ENCODE results near the gene PSMB10. TPM values are rescaled to one million over a fixed set of nuclear protein-coding genes. Genes with fewer than 3 reads are reported as not detected.
"Not testable (repeated sequence)": the region's sequence is repeated elsewhere in the genome, so short reads cannot be mapped to it uniquely, and the experiment has no call there.

PSMB10 gene
- polyA plus RNA-seq = 10 to 100 TPM; 69.8 to 81.9 (median 80.0) TPM

- 0 to 1% (median 0%) methylated on average over 52 to 54 of the region's 54 CpGs for WGBS, 3 donors
These were observed at the start of gene PSMB10 for GRCh38 chr16:67936124-67936879. Gene PSMB10, minus strand, starts transcription at chr16:67936850. Its CDS starts 101 bp downstream, at chr16:67936749.

DNA sequence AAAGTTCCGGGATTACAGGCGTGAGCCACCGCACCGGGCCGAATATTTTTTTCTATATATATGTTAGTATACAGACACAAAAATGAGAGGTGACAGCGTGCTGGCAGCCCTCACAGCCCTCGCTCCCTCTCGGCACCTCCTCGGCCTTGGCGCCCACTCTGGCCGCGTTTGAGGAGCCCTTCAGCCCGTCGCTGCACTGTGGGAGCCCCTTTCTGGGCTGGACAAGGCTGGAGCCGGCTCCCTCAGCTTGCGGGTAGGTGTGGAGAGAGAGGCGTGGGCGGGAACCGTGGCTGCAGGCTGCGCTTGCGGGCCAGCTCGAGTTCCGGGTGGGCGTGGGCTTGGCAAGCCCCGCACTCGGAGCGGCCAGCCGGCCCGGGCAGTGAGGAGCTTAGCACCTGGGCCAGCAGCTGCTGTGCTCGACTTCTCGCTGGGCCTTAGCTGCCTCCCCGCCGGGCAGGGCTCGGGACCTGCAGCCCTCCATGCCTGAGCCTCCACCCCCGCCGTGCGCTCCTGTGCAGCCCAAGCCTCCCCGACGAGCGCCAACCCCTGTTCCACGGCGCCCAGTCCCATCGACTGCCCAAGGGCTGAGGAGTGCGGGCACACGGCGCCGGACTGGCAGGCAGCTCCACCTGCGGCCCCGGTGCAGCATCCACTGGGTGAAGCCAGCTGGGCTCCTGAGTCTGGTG lies 45.5 kb upstream of the PSMB10 start:
- H3K27ac ChIP-seq (ENCODE audit: low read depth, low read length) = no peak overlapping the region
- WGBS, 3 donors = 94 to 96% (median 95%) methylated on average over 45 to 49 of the region's 49 CpGs

More at GRCh38 chr16:67936124-67936879, at the start of gene PSMB10:
- peak within 1 kb of the TSS; percentile 57 for H3K27ac ChIP-seq (ENCODE audit: low read depth, low read length)

- H3K27ac ChIP-seq (ENCODE audit: low read depth, low read length) = no peak within 1 kb of the TSS
- WGBS, 3 donors = 52 to 70% (median 67%) methylated on average over 49 to 62 of the region's 62 CpGs
These were observed 43.5 kb upstream of the PSMB10 start, which contains the start of gene DPEP3 for GRCh38 chr16:67979955-67980678. Gene DPEP3, minus strand, starts transcription at chr16:67980499. Its CDS starts 119 bp downstream, at chr16:67980380.

DNA sequence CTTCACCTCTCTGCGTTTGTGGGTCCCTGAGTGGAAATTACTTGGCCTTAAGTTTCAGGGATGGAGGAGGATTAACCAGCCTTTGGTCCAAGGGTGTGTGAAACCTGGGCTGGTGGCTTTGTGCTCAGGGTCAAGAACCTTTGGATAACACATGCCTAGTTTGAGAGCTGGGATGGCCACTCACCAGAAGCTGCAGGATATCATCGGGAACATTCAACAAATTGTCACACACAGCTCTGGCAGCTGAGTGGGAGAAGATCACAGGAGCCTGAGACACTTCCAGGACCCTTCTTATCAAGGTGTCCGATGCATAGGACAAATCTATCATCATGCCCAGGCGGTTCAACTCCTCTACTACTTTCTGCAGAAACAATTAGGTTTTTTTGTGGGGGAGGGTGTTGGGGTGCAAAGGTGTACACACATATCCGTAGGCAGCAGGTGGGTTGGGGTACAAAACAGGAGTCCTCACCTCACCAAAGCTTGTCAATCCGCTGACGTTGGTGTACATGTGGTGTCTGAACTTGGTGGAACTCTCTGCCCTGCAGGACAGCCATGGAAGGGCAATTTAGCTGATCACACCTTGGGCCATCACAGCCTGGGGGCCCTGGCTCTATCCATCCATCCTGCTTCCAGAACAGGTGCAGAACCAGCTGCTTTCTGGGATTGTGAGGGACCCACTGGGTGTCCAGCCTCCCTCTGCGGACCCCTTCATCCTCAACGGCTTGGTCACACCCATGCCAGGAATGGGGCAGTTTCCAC lies 41.0 kb upstream of the PSMB10 start:
- H3K27ac ChIP-seq (ENCODE audit: low read depth, low read length) = no peak overlapping the region
- WGBS, 3 donors = 77 to 88% (median 87%) methylated on average over 9 of the region's 9 CpGs

DNA sequence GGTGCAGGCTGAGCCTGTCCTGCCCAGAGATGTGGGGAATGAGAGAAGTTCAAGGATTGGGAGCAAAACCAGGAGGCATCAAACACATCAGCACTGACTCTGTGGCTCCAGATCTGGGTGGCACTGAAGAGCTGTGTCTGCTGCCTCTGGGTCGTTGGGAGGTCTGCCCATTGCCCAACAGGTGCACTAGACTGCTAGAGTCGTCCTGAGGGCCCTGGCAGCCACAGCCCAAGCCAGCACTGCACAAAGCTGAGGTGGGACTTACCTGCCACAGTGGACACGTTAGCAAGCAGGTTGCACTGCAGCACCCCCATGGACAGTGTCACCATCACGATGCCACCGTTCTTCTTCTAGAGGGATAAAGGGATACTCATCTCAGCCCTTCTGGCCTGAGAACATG lies 40.4 kb upstream of the PSMB10 start:
- 64 to 75% (median 72%) methylated on average over 5 of the region's 5 CpGs for WGBS, 3 donors
- H3K27ac ChIP-seq (ENCODE audit: low read depth, low read length) = no peak overlapping the region

- H3K27ac ChIP-seq (ENCODE audit: low read depth, low read length) = no peak overlapping the region
- 88 to 98% (median 96%) methylated on average over 2 of the region's 2 CpGs for WGBS, 3 donors
These were observed 39.6 kb upstream of the PSMB10 start for GRCh38 chr16:67976205-67976604.

- 65 to 78% (median 74%) methylated on average over 14 of the region's 14 CpGs for WGBS, 3 donors
These were observed 38.9 kb upstream of the PSMB10 start for GRCh38 chr16:67975321-67976105.

GRCh38 chr16:67972285-67972684 lies 35.6 kb upstream of the PSMB10 start:
- not testable (repeated sequence) for H3K27ac ChIP-seq (ENCODE audit: low read depth, low read length)
- 85 to 92% (median 89%) methylated on average over 7 of the region's 7 CpGs for WGBS, 3 donors

More at GRCh38 chr16:67975321-67976105, 38.9 kb upstream of the PSMB10 start:
- no peak overlapping the region for H3K27ac ChIP-seq (ENCODE audit: low read depth, low read length)

DNA sequence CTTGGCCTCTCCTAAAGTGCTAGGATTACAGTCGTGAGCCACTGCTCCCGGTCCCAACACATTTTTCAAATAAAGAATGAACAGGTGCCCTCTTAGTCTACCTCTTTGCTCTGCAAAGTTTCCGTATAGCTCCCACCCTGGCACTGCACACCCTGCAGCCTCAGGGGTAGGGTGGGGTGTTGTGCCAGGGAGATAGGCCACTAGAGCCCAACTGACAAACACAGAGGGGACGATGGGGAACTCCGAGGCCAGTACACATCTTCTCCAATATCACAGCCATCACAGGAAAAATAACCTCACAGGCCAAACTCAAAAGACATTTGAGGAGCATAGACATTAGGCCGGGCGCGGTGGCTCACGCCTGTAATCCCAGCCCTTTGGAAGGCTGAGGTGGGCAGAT lies 34.5 kb upstream of the PSMB10 start:
- 94 to 98% (median 96%) methylated on average over 9 of the region's 9 CpGs for WGBS, 3 donors
- no peak overlapping the region for H3K27ac ChIP-seq (ENCODE audit: low read depth, low read length)

- WGBS, 3 donors = 45 to 56% (median 51%) methylated on average over 40 of the region's 40 CpGs
- no peak overlapping the region for H3K27ac ChIP-seq (ENCODE audit: low read depth, low read length)
These were observed 32.8 kb upstream of the PSMB10 start for GRCh38 chr16:67969254-67970039.

DNA sequence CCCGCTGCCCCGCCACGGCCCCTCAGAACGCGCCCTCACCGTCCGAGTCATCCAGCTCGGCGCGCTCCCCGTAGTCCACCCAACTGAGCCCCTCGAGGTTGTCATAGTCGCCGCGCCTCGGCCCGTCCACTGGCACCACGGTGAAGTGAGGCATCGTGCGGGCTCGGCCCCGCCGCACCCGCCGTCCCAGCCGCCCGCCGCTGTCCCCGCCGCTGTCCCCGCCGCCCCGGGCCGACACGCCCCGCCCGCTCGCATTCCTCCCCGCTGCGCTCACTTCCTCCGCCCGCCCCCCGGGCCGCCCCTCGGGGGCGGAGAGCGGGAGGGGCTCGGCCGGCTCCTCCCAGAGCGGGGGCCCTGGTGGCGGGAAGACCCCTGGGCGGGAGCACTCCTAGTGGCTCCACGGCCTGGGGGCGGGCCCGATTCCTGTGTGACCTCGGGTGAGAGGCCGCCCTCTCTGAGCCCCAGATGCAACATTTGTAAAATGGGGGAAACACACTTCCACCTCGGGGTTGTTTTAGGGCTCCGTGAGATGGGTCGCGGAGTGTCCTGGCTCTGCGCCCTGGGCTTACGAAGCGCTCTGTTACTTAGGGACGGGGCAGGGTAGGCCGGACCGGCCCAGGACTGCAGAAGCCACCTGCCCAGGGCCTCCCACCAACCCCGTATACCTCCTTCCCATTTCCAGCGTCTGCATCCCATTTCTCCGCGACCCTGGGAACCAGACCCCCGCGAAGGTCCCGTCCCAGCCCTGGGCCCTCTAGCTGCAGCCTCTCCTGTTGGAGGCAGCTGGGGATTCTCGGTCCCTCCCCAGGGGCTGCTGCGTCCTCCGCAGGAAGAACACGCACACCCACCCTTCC lies 32.0 kb upstream of the PSMB10 start, which contains the start of gene SLC12A4:
Gene SLC12A4, minus strand, starts transcription at position 238 of the 854 bp plus-strand sequence. Its CDS starts 84 bp downstream, at position 154.
- H3K27ac ChIP-seq (ENCODE audit: low read depth, low read length) = peak within 1 kb of the TSS; percentile 84
- WGBS, 3 donors = 0 to 2% (median 1%) methylated on average over 42 to 78 of the region's 78 CpGs

GRCh38 chr16:67967958-67968399 lies 31.3 kb upstream of the PSMB10 start:
- 1 to 4% (median 1%) methylated on average over 30 to 45 of the region's 45 CpGs for WGBS, 3 donors
- peak overlapping the region; percentile 84 for H3K27ac ChIP-seq (ENCODE audit: low read depth, low read length)

DNA sequence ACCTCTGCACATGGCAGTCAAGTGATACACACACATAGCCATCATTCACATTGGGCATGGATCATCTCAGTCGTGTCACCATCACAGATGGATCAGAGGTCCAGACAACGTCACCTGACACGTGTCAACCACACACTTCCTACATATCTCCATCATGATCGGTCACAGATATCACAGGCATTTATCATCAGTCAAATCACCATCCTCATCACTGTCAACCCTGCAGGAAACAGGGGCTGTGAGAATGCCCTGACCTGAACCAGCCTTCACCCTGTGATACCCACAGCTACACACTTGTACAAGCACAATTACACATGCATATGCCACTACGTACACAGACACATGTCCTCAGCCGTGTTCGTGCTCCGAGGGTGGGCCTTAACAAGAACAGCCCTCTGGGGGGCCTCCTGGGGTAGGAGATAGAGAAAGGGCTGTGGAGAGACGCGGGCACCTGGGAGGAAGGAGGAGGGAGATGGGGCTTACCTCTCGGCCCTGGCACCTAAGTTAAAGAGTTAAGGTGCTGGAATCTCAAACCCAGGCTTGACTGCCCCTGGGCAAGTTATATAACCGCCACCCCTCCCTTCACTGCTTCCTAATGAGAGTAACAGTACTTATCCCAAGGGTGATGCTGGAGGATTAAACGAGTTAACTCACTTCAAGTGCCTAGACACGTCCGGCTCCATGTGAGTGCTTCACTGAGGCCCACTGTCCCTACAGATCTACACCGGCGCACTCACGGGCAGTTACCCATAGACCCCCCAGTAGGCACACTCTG lies 30.7 kb upstream of the PSMB10 start:
- WGBS, 3 donors = 13 to 40% (median 15%) methylated on average over 18 of the region's 18 CpGs
- H3K27ac ChIP-seq (ENCODE audit: low read depth, low read length) = peak overlapping the region; percentile 84

DNA sequence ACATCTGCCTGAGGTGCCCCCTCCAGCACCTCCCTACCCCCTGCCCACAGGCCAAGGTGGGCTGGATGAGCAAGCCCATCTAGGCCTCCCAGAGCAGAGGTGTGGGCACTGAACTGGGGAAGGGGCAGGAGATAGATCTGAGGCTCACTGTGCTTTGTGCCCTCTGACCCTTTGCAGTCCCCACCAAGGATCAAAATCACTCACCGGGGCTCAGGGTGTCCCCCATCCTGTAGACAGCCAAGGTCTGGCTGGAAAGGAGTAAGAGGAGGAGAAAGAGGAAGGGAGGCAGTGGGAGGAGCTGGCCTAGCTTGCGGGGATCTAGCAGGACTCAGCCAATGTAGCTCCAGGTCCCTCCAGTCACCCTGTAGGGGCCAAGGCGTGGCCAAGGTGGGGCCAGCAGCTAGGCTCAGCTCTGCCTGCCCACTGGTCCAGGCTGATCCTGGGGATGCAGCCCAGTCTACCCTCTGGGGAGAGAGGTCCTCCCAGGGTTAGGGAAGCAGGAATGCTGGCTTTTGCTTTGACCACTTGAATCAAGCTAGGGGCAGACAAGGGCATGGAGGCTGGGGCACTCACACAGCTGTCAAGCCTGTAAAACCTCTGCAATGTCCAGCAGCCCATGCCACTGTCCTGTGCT lies 30.0 kb upstream of the PSMB10 start:
- 36 to 79% (median 45%) methylated on average over 3 of the region's 3 CpGs for WGBS, 3 donors
- no peak overlapping the region for H3K27ac ChIP-seq (ENCODE audit: low read depth, low read length)

Data from adipose tissue (tissue), 3 donors.